HG03378 (cell line): Measurements from ENCODE around the gene GPER1.
"Not testable (repeated sequence)": the region's sequence is repeated elsewhere in the genome, so short reads cannot be mapped to it uniquely, and the experiment has no call there.

Experiments used
- ATAC-seq: cut with Tn5 transposase; IDR thresholded peaks from one replicate; pipeline ENCODE4 v1.9.1; 2021; ENCODE audit warnings: mild to moderate bottlenecking, moderate library complexity; ENCODE audit not compliant: unreplicated experiment

Gene GPER1

DNA sequence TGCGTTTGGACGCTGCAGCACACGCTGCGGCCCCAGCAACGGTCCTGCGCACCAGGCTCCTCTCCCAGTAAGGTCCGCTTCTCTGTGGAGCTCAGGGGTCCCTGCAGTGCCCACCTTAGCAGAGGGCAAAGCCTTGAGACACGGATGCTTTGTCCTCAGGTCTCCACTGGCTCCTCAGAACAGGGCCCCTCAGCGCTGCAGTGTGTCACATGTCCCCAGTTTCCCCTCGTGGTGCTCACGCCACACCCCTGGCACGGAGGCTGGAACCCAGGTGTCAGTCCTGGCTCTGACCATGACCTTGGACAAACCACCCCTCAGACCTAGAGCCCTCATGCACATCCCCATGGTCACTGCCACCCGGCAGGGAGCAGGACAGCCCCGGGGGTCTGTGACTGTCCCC, 19.9 kb upstream of the GPER1 start:
- ATAC-seq = no peak

DNA sequence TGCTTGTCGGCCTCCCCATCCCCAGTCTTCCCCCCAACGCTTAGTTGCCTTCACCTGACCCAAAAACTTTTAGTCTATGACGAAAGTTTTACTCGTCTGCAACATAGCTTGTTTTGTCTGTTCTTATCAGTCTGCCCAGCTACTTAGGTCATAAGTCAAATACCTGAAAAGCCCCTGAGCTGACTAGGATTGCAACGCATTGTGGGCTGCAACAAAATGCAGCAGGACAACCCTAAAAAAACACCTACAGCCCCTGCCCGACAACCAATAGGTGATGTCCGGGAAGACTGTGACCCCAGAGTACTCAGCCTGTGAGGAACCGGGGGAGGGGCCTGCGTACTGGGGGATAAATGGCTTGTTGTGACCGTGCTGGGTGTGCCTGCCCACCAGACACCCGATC, 19.3 kb upstream of the GPER1 start:
- ATAC-seq = no peak

DNA sequence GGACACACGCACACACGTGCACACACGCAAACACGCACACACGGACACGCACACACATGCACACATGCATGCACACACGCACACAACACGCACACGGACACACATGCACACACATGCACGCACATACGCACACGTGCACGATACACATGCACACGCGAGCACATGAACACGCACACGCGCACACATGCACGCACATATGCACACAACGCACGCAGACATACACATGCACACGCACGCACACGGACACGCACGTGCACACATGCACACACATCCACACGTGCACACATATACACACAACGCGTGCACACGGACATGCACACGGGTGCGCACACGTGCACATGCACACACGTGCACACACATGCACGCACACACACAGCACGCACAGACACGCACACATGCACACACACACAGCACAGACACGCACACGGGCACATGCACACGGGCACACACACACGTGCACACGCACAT, 17.3 kb upstream of the GPER1 start:
- ATAC-seq = no peak

DNA sequence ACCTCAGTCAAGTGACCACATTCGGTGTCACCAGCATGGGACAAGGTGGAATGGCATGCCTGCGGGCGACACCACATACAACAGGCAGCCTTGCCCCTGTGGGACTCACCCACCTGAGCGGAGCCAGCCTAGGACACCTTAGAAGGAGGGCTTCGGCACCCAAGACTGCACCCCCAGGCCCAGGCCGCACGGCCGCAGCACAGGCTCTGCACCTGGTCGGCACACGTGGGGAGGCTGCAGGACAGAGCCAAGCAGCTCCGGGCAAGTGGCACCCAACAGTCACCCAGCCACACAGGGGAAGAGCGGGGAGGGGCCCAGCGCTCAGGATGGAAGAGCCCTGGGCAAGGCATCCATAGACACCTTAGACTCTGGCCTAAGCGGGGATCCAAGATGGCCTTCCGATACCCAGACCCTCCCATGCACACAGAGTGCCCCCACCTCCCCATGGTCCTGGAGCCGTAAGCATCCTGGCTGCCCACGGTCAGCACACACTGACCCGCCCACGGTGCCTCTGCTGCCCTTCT, 16.1 kb upstream of the GPER1 start:
- ATAC-seq = no peak

DNA sequence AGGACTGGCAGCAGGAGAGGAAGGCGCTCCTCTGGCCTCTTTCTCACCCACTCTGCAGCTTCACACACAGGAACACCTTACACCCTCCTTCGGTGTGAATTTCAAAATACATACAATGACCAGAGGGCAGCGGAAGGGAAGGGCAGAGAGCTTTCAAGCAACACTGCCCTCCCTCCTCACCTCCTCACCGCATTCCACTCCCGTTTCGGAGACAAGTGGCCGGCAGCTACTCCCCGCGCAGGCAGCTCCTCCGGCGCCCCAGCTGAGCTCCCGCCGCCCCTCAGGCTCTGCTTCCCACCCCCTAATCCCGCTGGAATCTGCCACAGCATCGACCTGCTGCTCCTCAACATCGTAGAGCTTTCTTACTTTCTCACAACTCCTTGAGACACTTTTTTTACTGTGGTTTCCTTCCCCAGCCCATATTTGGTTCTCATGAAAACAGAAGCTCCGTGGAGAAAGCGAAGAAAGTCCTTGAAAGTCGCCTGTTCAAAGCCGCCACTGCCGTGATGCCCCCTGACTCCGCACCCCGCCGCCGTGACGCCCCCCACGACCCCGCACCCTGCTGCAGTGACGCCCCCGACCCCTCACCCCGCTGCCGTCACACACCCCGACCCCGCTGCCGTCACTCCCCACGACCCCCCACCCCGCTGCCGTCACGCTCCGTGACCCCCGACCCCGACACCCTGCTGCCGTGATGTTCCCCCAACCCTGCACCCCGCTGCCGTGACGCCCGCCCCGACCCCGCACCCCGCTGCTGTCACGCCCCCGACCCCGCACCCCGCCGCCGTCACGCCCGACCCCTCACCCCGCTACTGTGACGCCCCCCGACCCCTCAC, 14.6 kb upstream of the GPER1 start:
- ATAC-seq = no peak

DNA sequence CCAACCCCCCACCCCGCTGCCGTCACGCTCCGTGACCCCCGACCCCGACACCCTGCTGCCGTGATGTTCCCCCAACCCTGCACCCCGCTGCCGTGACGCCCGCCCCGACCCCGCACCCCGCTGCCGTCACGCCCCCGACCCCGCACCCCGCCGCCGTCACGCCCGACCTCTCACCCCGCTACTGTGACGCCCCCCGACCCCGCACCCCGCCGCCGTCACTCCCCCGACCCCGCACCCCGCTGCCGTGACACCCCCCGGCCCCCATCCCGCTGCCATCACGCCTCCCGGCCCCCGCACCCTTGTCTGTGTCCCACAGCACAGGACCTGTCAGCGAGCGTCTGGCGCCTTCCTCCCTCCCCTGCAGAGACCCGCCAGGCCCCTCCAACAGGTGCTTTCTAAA, 13.9 kb upstream of the GPER1 start:
- not testable (repeated sequence) for ATAC-seq

DNA sequence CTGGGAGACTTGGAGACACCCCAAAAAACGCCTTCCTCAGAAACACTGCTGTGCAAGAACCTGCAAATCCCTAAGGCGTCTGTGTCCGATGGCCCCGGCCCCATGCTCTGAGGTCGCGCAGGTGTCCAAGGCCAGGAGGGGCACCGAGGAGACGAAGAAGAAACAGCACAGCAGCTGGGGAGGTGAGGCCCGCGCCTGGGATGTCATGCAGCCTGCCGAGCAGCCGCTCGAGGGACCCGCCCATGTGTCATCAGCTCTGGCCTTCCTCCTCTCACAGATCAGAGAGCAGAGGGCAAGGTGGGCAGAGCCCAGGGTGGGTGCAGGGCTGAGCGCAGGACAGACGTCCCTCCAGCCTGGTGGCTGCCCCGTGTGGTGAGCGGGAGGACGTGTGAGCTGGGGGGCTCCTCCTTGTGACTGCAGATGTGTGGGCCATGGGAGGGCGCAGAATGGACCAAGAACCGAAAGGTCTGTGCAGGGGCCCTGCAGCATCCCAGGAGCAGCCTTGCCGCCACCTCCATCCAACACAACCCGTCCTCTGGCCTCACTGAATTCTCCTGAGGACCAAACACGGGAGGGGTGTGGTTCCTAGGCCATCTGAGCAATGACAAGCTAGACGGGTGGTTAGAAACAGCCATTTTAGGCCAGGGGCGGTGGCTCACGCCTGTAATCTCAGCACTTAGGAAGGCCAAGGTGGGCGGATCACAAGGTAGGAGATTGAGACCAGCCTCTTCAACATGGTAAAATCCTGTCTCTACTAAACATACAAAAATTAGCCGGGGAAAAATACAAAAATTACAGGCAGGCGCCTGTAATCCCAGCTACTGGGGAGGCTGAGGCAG, 13.1 kb upstream of the GPER1 start:
- no peak for ATAC-seq

DNA sequence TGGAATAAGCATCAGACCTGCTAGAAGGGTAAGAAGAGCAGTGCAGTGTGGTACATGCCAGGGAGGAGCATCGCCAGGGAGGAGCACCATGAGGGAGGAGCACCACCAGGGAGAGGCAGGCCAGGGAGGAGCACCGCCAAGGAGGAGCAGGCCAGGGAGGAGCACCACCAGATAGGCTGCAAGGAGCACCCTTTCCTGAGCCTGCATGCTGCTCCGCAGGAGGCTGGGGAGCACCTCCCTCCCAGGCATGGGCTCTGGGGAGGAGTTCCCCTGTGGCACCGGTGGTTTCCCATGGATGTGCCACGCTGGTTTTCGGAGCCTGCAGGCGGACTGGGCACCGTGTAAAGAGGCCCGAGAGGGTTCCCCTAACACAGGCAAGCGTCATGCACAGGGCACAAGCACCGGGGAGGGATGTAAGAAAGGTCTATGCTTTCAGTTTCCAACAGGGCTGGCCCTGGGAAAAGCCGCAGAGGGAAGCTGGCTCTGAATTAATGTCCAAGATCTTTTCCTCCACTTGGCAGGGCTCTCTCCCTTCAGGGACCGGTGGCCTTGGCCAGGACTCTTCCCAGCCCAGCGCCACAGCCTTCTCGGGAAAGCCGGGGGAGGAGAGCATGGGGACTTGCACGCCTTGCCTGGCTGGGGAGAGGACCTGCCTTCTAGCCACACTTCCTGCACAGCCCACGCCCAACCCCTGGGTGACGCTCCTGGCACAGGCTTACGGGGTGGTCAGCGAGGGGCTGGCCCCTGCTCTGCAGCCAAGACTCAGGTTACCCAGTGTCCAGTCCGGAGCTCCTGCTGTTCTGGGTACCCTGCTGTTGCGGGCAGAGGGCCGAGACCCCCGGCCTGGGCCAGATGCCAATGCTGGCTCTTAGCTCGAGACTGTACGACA, 11.5 kb upstream of the GPER1 start:
- no peak for ATAC-seq

DNA sequence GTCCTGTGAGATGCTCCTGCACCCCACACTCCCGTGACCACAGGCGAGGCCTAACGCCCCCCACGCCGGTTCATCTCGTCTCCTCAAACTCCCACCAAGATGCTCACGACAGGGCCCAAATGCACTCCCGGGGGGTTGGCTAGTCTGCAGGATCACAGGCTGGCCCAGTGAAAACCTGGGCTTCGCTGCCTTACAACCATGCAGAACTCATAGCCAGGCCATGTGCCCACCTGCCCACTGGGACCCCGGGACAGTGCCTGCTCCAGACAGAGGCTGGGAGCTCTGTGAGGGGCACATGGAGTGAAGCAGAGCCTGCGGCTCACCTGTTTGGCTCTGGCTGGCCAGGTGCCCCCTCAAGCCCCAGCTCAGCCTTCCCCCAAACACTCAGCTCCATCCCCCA, 9.4 kb upstream of the GPER1 start:
- no peak for ATAC-seq

DNA sequence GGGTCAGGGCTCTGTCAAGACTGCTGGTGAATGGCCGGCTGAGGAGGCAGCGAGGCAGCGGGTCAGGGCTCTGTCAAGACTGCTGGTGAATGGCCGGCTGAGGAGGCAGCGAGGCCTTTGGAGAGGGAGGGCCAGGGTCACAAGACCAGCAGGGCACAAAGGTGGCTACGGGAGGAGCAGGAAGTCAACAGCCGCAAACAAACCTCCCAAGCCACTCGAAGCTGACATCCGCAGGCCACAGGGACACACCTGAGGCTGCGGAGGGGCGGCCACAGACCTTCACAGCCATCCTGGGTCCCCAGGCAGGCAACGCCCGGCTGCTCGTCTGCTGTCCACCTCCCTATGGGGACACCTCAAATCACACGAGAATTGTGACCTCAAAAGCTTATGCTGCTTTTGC, 8.9 kb upstream of the GPER1 start:
- ATAC-seq = no peak

DNA sequence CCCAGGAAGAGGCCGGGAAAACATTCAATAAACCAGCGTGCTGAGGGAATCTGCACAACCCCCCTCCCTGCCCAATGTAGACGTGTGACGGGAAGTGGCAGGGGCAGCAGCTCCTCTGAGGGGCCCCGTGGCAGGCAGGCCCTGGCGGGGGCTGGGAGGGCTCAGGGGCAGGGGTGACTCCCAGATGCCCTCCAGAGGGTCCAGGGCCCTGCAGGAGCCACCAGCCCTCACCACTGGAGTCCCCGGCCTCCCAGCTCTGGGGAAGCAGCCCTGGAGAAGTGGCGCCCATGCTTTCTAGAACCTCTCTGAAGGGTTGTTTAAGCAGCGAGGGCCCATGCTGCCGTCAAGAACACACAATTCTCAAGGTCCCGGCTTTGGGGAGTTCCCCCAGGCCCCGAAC, 8.4 kb upstream of the GPER1 start:
- ATAC-seq = no peak

DNA sequence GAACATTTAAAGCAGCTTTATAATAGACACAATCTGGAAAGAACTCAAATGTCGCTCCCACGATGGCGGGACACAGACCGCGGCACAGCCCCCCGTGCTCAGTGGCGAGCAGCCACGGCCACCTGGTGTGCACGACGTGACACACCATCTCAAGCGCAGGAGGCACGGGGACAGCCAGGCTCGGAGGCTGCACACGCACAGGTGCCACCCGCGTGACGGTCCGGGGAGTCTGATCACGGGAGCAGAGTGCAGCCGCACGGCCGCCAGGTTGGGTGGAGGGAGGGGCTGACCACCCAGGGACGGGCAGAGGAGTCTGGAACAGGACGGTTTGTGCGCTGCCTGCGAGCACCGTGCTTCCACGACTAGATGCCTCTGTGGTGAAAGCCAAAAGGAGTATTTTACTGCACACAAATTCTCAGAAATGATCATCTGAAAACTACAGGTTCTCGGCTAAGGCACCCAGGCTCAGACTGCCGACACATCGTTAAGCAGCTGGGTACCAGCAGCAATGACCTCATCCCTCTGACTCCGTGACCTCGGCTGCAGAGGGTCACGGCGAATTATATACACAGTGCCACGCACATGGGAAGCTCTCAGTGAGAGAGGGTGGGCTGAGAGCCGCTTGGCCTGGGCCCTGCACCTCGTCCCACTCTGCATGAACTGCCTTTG, 7.5 kb upstream of the GPER1 start:
- ATAC-seq = no peak

DNA sequence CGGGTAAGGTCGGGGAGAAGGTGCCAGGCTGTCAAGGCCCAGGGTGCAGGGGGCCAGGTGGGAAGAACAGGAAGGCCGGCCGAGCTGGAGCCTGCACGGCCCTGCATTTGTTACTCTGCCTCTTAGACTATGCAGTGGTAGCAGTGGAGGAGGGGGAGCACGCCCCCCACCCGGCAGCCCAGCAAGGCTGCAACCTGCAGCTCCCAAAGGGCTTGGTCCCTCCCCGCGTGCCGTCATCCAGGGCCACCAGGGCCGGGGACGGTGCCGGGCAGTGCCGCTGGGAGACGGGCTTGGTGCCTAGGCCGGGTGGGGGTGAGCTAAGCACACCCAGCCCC, 7.0 kb upstream of the GPER1 start:
- ATAC-seq = no peak

DNA sequence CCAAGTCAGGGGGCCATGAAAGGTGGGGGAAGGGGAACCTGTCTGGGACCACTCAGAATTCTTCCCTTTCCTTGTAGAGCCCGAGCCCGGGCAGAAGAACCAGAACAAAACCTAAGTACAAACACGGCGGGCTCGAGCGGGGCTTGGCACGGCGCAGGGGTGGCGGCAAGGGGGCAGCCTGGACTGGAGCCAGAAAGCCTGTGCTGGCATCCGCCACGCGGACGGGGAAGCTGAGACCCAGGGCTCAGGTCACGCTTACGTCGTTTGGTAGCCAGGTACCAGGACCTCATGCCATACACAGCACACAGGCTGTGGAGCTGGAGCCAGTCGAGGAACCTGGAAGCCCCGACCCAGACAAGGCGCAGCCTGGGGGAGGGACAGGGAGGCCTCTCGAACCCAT, 6.6 kb upstream of the GPER1 start:
- no peak for ATAC-seq

DNA sequence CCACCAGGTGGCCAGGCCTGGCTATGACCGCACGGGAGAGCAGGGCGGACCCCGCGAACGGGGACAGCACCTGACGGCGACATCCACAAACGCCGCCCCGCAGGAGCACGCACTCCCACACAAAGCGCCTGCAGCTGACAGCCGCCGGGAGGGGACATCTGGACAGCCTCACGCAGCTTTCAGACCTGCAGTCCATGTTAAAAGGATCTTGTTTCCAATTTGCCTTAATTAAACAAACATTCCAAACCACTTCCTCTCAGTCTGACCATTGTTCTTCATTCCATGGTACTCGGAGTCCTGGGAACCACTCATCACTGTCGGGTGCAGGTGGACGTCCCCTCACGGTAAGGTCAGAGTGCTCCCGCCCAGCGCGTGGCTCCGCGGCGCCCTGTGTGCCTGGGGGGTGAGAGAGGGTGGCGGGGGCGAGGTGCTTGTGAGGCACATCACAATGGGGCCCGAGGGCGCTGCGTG, 5.9 kb upstream of the GPER1 start:
- no peak for ATAC-seq

DNA sequence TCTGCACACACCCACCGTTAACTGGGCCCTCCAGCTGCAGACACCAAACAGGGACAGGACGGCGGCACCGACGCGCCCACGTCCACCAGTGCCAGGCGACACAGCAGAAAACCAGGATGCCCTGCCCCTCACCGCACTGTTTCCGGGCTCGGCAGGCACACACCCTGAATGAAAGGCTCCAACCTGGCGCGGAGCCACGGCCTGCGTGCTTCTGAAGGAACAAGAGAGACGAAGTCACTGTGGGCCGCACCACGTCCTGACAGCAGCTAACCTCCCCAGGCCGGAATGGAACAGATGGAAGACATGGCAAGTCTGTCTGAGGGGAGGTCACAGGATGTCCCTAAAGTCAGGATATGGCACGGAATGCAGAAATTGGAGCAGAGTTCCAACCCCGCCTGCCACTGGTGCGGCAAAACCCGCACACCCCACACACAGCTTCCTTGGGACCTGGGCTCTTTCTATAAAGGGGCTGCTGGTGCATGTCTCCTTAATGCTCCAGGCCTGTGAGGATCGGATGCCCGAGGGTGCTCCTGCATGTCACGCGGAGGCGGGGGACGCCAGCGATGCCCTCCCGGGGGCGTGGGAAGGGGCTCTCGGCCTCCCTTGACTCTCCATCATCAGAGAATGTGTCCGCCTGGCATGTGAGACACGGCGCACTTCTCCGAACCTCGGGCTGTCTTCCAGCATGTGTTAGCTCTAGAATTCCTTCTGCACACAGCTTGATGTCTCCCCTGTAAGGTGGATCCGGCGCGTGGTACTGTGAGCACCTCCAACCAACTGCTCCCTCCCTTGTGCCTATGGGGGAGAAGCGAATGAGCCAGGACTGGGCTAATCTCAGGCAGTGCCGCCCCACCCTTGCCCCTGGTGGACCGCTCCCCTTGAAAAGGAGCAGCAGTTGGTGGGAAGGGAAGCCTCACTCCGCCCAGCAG, 3.9 kb upstream of the GPER1 start:
- ATAC-seq = no peak

DNA sequence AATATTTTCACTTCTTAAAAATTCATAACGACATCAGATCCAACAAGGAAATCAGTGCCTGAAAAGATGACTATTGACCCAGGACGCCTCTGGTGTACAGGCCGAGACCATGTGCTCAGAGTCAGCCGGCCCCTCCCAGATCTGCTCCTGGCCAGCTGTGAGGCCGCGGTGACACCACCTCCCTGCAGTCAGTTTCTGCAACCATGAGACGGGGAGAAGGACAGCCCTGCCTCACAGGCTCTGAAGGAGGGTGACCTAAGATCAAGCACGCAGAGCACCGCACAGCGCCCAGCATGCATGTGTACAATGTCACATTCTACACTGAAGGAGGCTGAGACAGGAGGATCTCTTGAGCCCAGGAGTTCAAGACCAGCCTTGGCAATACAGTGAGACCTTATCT, 2.6 kb upstream of the GPER1 start:
- ATAC-seq = no peak

DNA sequence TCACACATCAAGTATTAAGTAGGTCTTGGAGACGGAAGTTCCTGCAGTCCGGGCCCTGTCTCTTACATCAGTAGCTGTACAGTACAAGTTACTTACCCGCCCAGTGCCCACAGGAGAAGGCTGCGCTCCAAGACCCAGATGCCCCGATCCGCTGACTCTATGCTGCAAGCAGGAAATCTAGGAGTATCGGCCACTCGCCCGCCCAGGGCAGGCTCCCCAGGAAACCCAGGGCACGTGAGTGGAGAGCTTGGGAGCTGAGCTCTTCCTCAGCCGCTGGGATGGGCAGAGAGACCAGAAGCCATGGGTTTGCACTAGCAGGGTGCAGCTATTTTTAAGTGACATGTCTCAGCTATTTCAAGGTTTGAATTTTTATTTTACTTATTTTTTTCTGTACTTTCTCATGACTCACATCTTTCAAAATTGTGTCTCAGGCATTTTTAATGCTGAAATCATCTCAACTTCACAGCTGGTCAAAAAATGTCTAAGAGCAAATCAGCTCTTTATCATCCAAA, 1.9 kb upstream of the GPER1 start:
- no peak for ATAC-seq
